Measurements from ENCODE around the gene UBE2H. TPM values are rescaled to one million over a fixed set of nuclear protein-coding genes. Genes with fewer than 3 reads are reported as not detected.
"Not testable (repeated sequence)": the region's sequence is repeated elsewhere in the genome, so short reads cannot be mapped to it uniquely, and the experiment has no call there.

UBE2H gene
- total RNA-seq, 4 donors from 2014 or later: 68.3 to 123 (median 91.4) TPM

- Histone ChIP-seq H3K27ac (replicated peaks in 1 of 4) (no peak overlapping the region), H3K9me3 (no peaks in the 10 kb centered on the region), H3K4me3 (no peak overlapping the region), H3K36me3 (peaks cover 0 to 5% (median 2%) of the 10 kb centered on the region in 4 donors), H3K4me1 (peaks cover 34 to 51% (median 49%) of the 10 kb centered on the region in 4 donors), H3K27me3 (no peaks in the 10 kb centered on the region)
- whole genome bisulfite sequencing: 92% methylated on average over 17 of the region's 18 CpGs
- intact Hi-C loops (cut with DNase I): loop anchor here (5.0 kb wide), 1 partner anchor 246 kb away; no protein-coding TSS in a partner anchor
- no peak for DNase-seq (ENCODE audit: extremely low spot score)
- TF ChIP-seq CTCF (IDR thresholded peaks at IDR 0.05): no peak
- TF ChIP-seq EP300 (IDR thresholded peaks at IDR 0.05): no peak
- TF ChIP-seq POLR2A (IDR thresholded peaks at IDR 0.05; ENCODE audit: low read depth): no peak
- TF ChIP-seq POLR2AphosphoS5 (IDR thresholded peaks at IDR 0.05): no peak
Observed at GRCh38 chr7:129828078-129828762, 124.5 kb downstream of the UBE2H start.

- no peak overlapping the region for H3K27ac ChIP-seq (replicated peaks in 1 of 4)
- TF ChIP-seq CTCF (IDR thresholded peaks at IDR 0.05): no peak
- TF ChIP-seq POLR2A (IDR thresholded peaks at IDR 0.05; ENCODE audit: low read depth): no peak
- TF ChIP-seq POLR2AphosphoS5 (IDR thresholded peaks at IDR 0.05): peak in 1 of 2 donors; percentile 29
- no peak overlapping the region for H3K4me3 ChIP-seq
- 86% methylated on average over 9 of the region's 9 CpGs for WGBS
- no peaks in the 10 kb centered on the region for H3K9me3 ChIP-seq
- H3K4me1 ChIP-seq: peaks cover 34 to 51% (median 49%) of the 10 kb centered on the region in 4 donors
- intact Hi-C loops (cut with DNase I): loop anchor here (5.0 kb wide), 1 partner anchor 245 kb away; no protein-coding TSS in a partner anchor
- peaks cover 0 to 5% (median 2%) of the 10 kb centered on the region in 4 donors for H3K36me3 ChIP-seq
- DNase-seq (ENCODE audit: extremely low spot score): no peak
- H3K27me3 ChIP-seq: no peaks in the 10 kb centered on the region
Observed at GRCh38 chr7:129827467-129827990, 125.2 kb downstream of the UBE2H start.

- not testable (repeated sequence) for H3K27ac ChIP-seq (replicated peaks in 1 of 4); H3K36me3 ChIP-seq; H3K9me3 ChIP-seq; H3K27me3 ChIP-seq; DNase-seq (ENCODE audit: extremely low spot score); H3K4me3 ChIP-seq
- WGBS: 81% methylated on average over 10 of the region's 10 CpGs
- peaks cover 30 to 48% (median 44%) of the 10 kb centered on the region in 4 donors for H3K4me1 ChIP-seq
- intact Hi-C loops (cut with DNase I): loop anchor here (5.0 kb wide), 1 partner anchor 245 kb away; no protein-coding TSS in a partner anchor
Observed at GRCh38 chr7:129826895-129827294, 125.9 kb downstream of the UBE2H start.

- H3K36me3 ChIP-seq: no peaks in the 10 kb centered on the region
- H3K4me1 ChIP-seq: peaks cover 21 to 33% (median 29%) of the 10 kb centered on the region in 4 donors
- H3K4me3 ChIP-seq: peak overlapping the region; percentile 66 to 76 (median 74)
- peak; percentile 95 for DNase-seq (ENCODE audit: extremely low spot score)
- no peaks in the 10 kb centered on the region for H3K9me3 ChIP-seq
- 1% methylated on average over 22 of the region's 52 CpGs for WGBS
- intact Hi-C loops (cut with DNase I): loop anchor here (2.0 to 5.0 kb wide), 2 partner anchors 185 to 243 kb away; no protein-coding TSS in a partner anchor
- TF ChIP-seq CTCF (IDR thresholded peaks at IDR 0.05): peak in 2 of 3 experiments; percentile 55 to 100
- TF ChIP-seq POLR2A (IDR thresholded peaks at IDR 0.05; ENCODE audit: low read depth): no peak
- TF ChIP-seq EP300 (IDR thresholded peaks at IDR 0.05): no peak
- TF ChIP-seq POLR2AphosphoS5 (IDR thresholded peaks at IDR 0.05): peak in 1 of 2 donors; percentile 63
- peak overlapping the region; percentile 61 to 74 (median 64) for H3K27ac ChIP-seq (replicated peaks in 1 of 4)
- no peaks in the 10 kb centered on the region for H3K27me3 ChIP-seq
Observed at GRCh38 chr7:129825209-129825970, 127.4 kb downstream of the UBE2H start.
